NOMO-1 (cell line): ENCODE results near the gene SGIP1.

Source experiments
- DNase-seq, 2 experiments: peaks; one replicate each; lab custom pipeline; 2025; ENCODE audit not compliant: unreplicated experiment in 2 of 2; lab: John Stamatoyannopoulos, UW

SGIP1 gene

GRCh38 chr1:66599899-66600737, 66.2 kb downstream of the SGIP1 start:
- DNase-seq, result no peak

- peak in 1 of 2 experiments; percentile 10 for DNase-seq
Observed at GRCh38 chr1:66605419-66605997, 71.6 kb downstream of the SGIP1 start.

- no peak for DNase-seq
Observed at GRCh38 chr1:66606362-66607065, 72.6 kb downstream of the SGIP1 start.

GRCh38 chr1:66607458-66607857, 73.5 kb downstream of the SGIP1 start:
- no peak for DNase-seq

- DNase-seq, result no peak
Observed at GRCh38 chr1:66613187-66613586, 79.2 kb downstream of the SGIP1 start.

GRCh38 chr1:66617362-66618184, 83.6 kb downstream of the SGIP1 start:
- no peak for DNase-seq

GRCh38 chr1:66618390-66618789, 84.4 kb downstream of the SGIP1 start:
- no peak for DNase-seq

- no peak for DNase-seq
Observed at GRCh38 chr1:66623812-66624211, 89.9 kb downstream of the SGIP1 start.

GRCh38 chr1:66624412-66625060, 90.6 kb downstream of the SGIP1 start:
- DNase-seq, result no peak

- DNase-seq, result no peak
Observed at GRCh38 chr1:66626261-66626660, 92.3 kb downstream of the SGIP1 start.

- no peak for DNase-seq
Observed at GRCh38 chr1:66628926-66629325, 95.0 kb downstream of the SGIP1 start.

GRCh38 chr1:66633159-66633558, 99.2 kb downstream of the SGIP1 start:
- no peak for DNase-seq

GRCh38 chr1:66637146-66637545, 103.2 kb downstream of the SGIP1 start:
- no peak for DNase-seq

GRCh38 chr1:66641891-66642473, 108.0 kb downstream of the SGIP1 start:
- DNase-seq, result no peak

GRCh38 chr1:66642992-66643391, 109.0 kb downstream of the SGIP1 start:
- DNase-seq, result no peak

GRCh38 chr1:66644331-66644730, 110.4 kb downstream of the SGIP1 start:
- DNase-seq, result no peak

GRCh38 chr1:66648901-66649595, 115.1 kb downstream of the SGIP1 start:
- DNase-seq, result peak; percentile 45 to 83

- DNase-seq, result no peak
Observed at GRCh38 chr1:66652556-66652955, 118.6 kb downstream of the SGIP1 start.

- no peak for DNase-seq
Observed at GRCh38 chr1:66654643-66655042, 120.7 kb downstream of the SGIP1 start.
